SU-DHL-6 (cell line): Measurements from ENCODE around the gene CCDC73.

Experiments used
- EZH2phosphoT487 ChIP-seq: fragments of 200-600 bp; sonication (generic), shearing (Covaris generic); conservative IDR thresholded peaks from 2 replicates; pipeline ENCODE4 v1.6.1; 2018; ENCODE audit warnings: mild to moderate bottlenecking, antibody characterized with exemption, low read length, moderate library complexity, mixed read lengths
- TF ChIP-seq, protein P1 (sequence below): fragments of 200-600 bp; sonication (generic); IDR thresholded peaks from one replicate; pipeline ENCODE4 v1.5.1; 2017; ENCODE audit warnings: antibody characterized with exemption, mild to moderate bottlenecking, low read length, moderate library complexity; ENCODE audit not compliant: insufficient read depth, poor library complexity, severe bottlenecking

DNA sequence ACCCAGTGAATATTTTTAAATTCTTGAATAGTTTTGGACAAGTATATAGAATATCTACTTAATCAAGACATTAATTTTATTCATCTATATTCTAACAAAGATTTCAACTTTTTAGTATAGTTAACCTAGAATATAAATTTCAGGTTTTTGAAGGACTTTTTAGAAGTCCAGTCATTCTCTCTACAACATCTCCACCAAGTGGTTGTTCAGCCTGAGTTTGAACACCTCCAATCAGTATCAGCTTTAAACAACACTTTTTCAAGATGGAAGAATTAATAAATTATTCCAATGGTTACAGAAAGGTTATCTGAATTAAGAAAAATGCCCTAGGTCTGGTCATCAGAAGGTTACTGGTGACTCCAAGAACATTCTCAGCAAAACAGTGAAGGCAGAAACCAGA, 179.0 kb downstream of the CCDC73 start:
- TF ChIP-seq, protein P1, sequence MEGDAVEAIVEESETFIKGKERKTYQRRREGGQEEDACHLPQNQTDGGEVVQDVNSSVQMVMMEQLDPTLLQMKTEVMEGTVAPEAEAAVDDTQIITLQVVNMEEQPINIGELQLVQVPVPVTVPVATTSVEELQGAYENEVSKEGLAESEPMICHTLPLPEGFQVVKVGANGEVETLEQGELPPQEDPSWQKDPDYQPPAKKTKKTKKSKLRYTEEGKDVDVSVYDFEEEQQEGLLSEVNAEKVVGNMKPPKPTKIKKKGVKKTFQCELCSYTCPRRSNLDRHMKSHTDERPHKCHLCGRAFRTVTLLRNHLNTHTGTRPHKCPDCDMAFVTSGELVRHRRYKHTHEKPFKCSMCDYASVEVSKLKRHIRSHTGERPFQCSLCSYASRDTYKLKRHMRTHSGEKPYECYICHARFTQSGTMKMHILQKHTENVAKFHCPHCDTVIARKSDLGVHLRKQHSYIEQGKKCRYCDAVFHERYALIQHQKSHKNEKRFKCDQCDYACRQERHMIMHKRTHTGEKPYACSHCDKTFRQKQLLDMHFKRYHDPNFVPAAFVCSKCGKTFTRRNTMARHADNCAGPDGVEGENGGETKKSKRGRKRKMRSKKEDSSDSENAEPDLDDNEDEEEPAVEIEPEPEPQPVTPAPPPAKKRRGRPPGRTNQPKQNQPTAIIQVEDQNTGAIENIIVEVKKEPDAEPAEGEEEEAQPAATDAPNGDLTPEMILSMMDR, result no peak
- no peak for TF ChIP-seq EZH2phosphoT487
